ENCODE results near the gene DLST.

DNA sequence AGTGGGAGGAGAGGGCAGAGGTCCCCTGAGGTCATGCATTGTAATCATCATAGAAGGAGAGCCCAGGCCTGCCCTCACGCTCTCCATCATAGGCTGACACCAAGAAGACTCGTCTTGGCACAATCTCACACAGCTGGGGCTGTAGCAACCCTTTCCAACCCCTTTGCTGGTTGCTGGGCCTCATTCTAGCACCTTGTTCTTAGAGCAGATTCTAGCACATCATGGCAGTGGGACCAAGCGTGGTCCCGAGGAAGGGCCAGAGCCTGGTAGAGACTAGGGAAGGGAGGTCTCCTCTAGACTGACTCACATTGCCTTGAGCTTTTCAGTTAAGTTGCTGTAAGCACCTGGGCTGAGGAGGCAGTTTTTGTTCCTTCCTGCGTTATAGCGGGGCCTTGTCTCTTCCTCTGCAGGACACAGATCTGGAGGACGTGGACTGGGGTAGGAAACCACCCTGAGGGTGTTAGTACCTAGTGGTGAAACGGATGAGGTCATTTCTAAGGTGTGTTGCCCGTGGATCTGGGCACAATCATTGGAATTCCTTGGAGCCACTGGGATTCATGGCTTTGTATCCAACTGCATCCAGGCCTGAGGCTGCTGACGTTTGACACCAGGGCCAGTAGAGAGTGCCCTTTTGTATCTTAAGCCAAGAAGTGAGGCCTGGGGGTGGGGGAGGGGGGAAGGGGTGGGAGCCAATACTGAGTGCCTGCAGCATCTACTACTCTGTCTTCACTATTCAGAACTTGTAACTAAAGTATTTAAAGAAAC lies 21.4 kb downstream of the DLST start:
- TF ChIP-seq, protein P1, sequence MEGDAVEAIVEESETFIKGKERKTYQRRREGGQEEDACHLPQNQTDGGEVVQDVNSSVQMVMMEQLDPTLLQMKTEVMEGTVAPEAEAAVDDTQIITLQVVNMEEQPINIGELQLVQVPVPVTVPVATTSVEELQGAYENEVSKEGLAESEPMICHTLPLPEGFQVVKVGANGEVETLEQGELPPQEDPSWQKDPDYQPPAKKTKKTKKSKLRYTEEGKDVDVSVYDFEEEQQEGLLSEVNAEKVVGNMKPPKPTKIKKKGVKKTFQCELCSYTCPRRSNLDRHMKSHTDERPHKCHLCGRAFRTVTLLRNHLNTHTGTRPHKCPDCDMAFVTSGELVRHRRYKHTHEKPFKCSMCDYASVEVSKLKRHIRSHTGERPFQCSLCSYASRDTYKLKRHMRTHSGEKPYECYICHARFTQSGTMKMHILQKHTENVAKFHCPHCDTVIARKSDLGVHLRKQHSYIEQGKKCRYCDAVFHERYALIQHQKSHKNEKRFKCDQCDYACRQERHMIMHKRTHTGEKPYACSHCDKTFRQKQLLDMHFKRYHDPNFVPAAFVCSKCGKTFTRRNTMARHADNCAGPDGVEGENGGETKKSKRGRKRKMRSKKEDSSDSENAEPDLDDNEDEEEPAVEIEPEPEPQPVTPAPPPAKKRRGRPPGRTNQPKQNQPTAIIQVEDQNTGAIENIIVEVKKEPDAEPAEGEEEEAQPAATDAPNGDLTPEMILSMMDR (IDR thresholded peaks at IDR 0.05) = no peak
- TF ChIP-seq POLR2AphosphoS5 (IDR thresholded peaks at IDR 0.05) = no peak
- TF ChIP-seq EP300 (IDR thresholded peaks at IDR 0.05) = no peak

Data from sigmoid colon (tissue), 4 donors.